NCI-H460 (cell line): ENCODE results near the gene USP27X. TPM values are rescaled to one million over a fixed set of nuclear protein-coding genes. Genes with fewer than 3 reads are reported as not detected.

Experiments used
- DNase-seq: peaks from one replicate; pipeline ENCODE4 v3.0.0-alpha.2; 2016; ENCODE audit warnings: low read depth; ENCODE audit errors: extremely low read depth
- total RNA-seq: library from RNA; depleted of rRNA; stranded (reverse); fragments of >200 nt; shearing (Covaris generic); gene quantifications from 2 replicates; pipeline ENCODE4 v1.2.3, GENCODE V29; 2014; rRNA removed

Gene USP27X
- total RNA-seq, 1 experiment from 2014 or later = 2.1 TPM

GRCh38 chrX:49880668-49881067, 1.4 kb downstream of the USP27X start:
- DNase-seq = no peak

- DNase-seq = peak; percentile 44
Observed at GRCh38 chrX:49884290-49884862, 5.1 kb downstream of the USP27X start.

GRCh38 chrX:49892542-49892941, 13.3 kb downstream of the USP27X start:
- no peak for DNase-seq

- DNase-seq = no peak
Observed at GRCh38 chrX:49896951-49897350, 17.7 kb downstream of the USP27X start.

- no peak for DNase-seq
Observed at GRCh38 chrX:49901048-49901447, 21.8 kb downstream of the USP27X start.

DNA sequence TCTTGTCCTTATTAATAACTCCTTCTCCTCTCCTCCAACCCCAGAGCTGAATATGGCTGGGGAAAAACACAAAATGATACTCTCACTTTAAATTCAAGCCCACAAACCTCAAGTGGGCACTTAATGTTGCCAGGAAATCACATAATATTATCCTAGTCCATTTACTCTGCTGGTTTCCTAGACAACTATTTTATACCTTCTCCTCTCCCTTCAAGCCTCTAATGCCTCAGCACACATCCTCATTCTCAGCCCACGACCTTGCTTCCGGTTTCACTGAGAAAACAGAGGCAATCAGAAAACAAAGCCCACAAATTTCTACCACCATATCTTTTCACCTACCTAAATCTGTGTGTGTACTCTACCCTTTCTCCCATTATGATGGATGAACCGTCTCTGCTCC, 31.1 kb downstream of the USP27X start:
- no peak for DNase-seq

GRCh38 chrX:49912086-49912485, 32.8 kb downstream of the USP27X start:
- no peak for DNase-seq

DNA sequence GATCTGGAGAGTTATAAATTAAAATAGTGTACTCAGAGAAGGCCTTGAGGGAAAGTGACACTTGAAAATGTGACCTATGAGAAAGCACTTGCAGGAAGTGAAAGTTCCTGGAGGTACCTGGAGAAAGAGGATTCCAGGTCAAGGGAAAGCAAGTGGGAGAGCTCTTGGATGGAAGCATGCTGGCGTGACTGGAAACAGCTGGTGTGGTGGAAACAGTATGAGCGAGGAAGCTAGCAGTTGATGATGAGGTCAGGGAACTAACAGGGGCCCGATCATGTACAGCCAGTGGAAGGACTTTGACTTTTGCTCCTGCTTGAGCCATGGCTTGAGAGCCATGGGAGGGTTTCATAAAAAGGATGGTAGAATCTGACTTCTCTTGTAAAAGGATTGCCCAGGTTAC, 33.6 kb downstream of the USP27X start:
- DNase-seq = no peak

GRCh38 chrX:49915361-49916222, 36.3 kb downstream of the USP27X start:
- peak; percentile 56 for DNase-seq

DNA sequence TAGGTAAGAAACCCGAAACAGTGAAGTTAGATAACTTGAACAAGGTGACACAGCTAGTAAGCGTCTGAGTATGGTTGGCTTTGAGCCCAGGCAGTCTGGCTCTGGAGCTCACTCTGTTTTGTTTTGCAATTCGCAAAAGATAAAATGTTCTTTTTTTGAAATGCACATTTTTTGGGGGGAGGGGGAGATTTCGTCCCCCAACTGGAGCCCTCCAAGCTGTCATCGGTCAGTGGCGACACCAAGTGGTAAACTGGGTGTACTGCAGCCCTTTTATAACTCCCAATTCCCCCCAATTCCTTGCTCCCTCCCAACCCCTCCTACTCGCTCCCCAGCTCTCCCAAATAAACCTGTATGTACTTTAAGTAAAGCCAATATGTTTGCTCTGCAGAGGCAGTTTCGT, 40.3 kb downstream of the USP27X start:
- DNase-seq = no peak

DNA sequence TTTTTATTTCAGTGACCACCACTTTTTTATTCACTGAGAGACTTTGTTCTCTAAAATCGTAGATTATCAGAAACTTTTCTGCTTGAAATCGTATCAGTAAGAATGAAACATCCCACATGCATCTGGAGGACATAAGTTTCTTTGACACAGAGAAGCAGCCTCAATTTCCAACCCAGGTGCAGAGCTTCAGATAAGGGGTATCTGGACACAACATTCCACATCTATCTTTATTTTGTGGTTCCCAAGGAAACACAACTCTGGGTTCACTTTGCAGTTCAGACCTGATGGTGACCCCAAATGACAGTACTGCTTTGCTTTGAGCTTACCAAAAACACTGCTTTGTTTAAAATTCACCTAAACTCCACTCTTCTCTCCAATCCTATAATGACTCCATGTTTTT, 41.8 kb downstream of the USP27X start:
- DNase-seq = no peak

DNA sequence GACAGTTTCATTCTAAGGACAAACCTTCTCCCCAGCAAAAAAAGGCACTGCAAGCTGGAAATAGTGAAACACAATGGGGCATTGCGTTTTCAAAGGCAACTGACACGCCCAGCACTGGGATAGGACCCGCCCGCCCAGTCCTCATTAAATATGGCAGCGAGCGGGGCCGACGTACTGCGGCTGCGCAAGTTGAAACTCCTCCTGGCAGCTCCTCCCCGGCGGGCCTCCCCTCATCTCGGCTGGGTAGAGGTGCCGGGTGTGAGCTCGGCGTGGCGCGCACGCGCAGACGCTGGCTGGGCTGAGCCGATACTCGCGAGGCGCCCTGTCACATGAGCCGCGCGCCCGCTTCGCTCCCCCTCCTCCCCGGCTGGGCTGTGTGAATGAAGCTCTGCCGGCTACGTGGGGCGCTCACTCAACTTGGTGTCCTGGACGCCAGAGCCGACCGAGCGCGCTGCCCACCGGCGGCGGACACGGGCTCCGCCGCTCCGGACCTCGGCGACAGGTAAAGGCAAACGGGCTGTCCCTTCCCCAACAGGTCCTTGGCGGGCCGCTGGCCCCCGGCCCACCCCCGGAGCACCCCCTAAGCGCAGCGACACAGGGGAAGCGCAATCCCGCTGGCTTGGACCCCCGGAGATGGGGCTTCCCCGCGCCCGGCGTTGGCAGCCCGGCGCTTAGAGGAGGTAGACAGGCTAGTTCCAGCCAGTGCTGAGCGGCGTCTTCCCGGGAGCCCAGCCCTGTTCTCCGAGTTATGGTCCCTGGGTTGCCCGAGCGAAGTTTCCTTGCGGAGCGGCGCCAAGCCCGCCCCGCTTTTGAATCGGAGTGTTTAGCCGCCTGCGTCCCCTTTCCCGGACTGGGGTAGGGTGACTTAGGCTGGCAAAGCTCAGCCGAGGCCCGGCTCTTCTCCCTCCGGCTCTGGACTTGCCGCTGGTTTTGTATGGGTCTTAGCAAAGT, 43.3 kb downstream of the USP27X start, which contains the start of gene CLCN5:
Gene CLCN5, plus strand, starts transcription at position 306 of the 951 bp plus-strand sequence. CDS start 2,703 bp downstream, outside the sequence.
- DNase-seq = peak; percentile 95

DNA sequence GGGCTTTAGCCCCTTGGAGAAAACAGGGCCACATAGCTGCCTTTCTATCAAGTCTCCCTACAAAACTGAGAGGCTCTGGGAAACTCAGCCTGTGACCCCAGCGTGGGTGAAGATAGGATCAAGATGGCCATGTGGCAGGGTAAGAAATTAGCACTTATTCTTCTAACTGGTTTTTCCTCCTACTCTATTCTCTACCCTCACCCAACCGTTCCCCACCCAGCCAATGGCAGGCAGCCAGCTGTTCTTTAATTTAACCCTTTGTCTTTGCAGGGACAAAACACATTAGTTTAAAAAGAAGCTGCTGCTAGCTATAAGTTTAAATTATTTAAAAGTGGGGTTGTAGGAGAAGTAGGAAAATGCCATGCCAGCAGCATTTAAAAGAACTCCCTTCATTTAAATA, 45.9 kb downstream of the USP27X start:
- no peak for DNase-seq

- no peak for DNase-seq
Observed at GRCh38 chrX:49930039-49930438, 50.8 kb downstream of the USP27X start.

Other genes with a start within 250 kb of the USP27X start
- gene PAGE1, start 183.5 kb upstream of the USP27X start, total RNA-seq = not detected in 2 replicates
- not detected in 2 replicates for gene PAGE4, start 50.2 kb upstream of the USP27X start, total RNA-seq
- 6.8 and 9.4 TPM in 2 replicates for gene CLCN5, start 43.1 kb downstream of the USP27X start, total RNA-seq